ENCODE data around the gene EME2. TPM values are rescaled to one million over a fixed set of nuclear protein-coding genes. Genes with fewer than 3 reads are reported as not detected.

The EME2 gene
- total RNA-seq, 2 donors from 2014 or later: 16.7 to 30.6 TPM

- Histone ChIP-seq H3K27ac (no peak overlapping the region), H3K4me3 (no peak overlapping the region), H3K27me3 (no peaks in the 10 kb centered on the region), H3K36me3 (no peaks in the 10 kb centered on the region), H3K9ac (ENCODE audit: low read depth in 2 of 2, low read length in 2 of 2) (no peak overlapping the region), H3K4me1 (peaks cover 13% of the 10 kb centered on the region), H3K9me3 (no peaks in the 10 kb centered on the region)
- TF ChIP-seq CTCF (IDR thresholded peaks at IDR 0.05): no peak
- DNase-seq: no peak
- intact Hi-C loops (cut with DNase I): no loop called here
Measured at GRCh38 chr16:1775006-1775845, 2.6 kb downstream of the EME2 start.

- no peak for DNase-seq
- intact Hi-C loops (cut with DNase I): no loop called here
- no peaks in the 10 kb centered on the region for H3K27me3 ChIP-seq
- H3K9me3 ChIP-seq: no peaks in the 10 kb centered on the region
- H3K4me1 ChIP-seq: peaks cover 14% of the 10 kb centered on the region
- TF ChIP-seq CTCF (IDR thresholded peaks at IDR 0.05): no peak
- H3K27ac ChIP-seq: no peak overlapping the region
- no peaks in the 10 kb centered on the region for H3K36me3 ChIP-seq
- H3K4me3 ChIP-seq: no peak overlapping the region
- no peak overlapping the region for H3K9ac ChIP-seq (ENCODE audit: low read depth in 2 of 2, low read length in 2 of 2)
Measured at GRCh38 chr16:1775846-1776671, 3.4 kb downstream of the EME2 start.

GRCh38 chr16:1776672-1776955 is 4.0 kb downstream of the EME2 start:
- H3K4me1 ChIP-seq: peaks cover 19% of the 10 kb centered on the region
- no peak for DNase-seq
- no peak for TF ChIP-seq CTCF (IDR thresholded peaks at IDR 0.05)
- intact Hi-C loops (cut with DNase I): no loop called here
- H3K9me3 ChIP-seq: no peaks in the 10 kb centered on the region
- no peaks in the 10 kb centered on the region for H3K27me3 ChIP-seq
- no peak overlapping the region for H3K4me3 ChIP-seq
- H3K27ac ChIP-seq: no peak overlapping the region
- no peak overlapping the region for H3K9ac ChIP-seq (ENCODE audit: low read depth in 2 of 2, low read length in 2 of 2)
- H3K36me3 ChIP-seq: no peaks in the 10 kb centered on the region

DNA sequence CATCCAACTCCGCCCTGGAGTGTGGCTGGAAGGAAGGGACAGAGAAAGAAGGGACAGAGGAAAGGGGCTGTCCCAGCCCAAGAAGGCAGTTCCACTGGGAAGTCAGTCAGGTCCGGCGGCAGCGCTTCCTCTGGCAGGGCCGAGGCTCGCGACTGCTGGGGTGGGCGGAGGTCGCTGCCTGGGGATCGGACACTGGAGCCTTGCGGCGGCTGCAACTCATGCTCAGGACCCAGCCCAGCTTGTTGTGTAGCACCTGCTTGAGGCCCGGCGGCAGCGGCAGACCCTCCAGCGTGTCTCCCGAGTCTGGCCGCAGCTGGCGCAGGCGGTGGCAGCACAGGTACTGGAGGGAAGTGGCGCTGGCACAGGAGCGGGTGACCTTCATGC is 4.4 kb downstream of the EME2 start:
- H3K36me3 ChIP-seq: no peaks in the 10 kb centered on the region
- peaks cover 19% of the 10 kb centered on the region for H3K4me1 ChIP-seq
- no peaks in the 10 kb centered on the region for H3K9me3 ChIP-seq
- DNase-seq: no peak
- intact Hi-C loops (cut with DNase I): no loop called here
- no peak for TF ChIP-seq CTCF (IDR thresholded peaks at IDR 0.05)
- no peak overlapping the region for H3K9ac ChIP-seq (ENCODE audit: low read depth in 2 of 2, low read length in 2 of 2)
- H3K27ac ChIP-seq: no peak overlapping the region
- H3K27me3 ChIP-seq: no peaks in the 10 kb centered on the region
- H3K4me3 ChIP-seq: no peak overlapping the region

DNA sequence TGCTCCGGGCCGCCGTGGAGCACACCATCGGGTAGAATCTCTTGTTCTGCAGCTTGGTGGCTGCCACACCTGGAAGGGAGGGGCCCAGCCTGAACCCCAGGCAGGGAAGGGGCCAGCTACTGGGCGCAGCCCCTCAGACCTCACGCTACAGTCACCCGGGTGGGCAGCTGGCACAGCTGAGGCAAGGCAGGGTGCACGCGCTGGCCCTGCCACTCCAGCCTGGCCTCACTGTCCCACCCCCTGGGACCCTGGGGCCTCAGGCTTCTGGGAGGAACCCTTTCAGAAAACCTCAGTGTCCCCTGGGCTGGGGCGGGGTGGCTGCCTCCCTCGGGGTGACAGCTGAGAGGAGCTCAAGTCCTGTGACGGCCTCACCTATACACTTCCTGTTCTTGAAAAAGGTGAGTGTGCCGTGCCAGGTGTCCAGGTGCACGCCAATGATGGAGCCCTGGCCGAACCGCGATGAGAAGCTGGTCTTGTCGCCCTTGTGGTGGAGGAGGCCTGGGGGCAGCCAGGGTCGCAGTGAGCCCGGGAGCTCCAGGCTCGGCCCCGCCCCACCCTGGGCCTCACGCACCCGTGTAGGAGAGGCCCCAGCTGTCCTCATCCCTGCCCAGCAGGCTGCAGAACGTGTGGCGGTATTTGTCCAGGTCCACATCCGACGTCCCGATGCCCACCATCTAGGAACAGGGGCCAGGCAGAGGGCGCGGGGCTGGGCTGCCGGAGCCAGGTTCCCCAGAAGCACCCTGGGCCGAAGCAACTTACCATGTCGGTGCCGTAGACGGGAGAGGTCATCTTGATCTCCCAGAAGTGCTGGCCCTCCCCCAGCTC is 5.0 kb downstream of the EME2 start:
- H3K4me1 ChIP-seq: peaks cover 19% of the 10 kb centered on the region
- DNase-seq: no peak
- H3K9me3 ChIP-seq: no peaks in the 10 kb centered on the region
- H3K4me3 ChIP-seq: no peak overlapping the region
- H3K27ac ChIP-seq: no peak overlapping the region
- intact Hi-C loops (cut with DNase I): no loop called here
- H3K27me3 ChIP-seq: no peaks in the 10 kb centered on the region
- H3K9ac ChIP-seq (ENCODE audit: low read depth in 2 of 2, low read length in 2 of 2): no peak overlapping the region
- H3K36me3 ChIP-seq: no peaks in the 10 kb centered on the region
- TF ChIP-seq CTCF (IDR thresholded peaks at IDR 0.05): no peak
